Chondrocyte (in vitro differentiated cells): ENCODE results near the gene HHLA2. TPM values are rescaled to one million over a fixed set of nuclear protein-coding genes. Genes with fewer than 3 reads are reported as not detected.
"Not testable (repeated sequence)": the region's sequence is repeated elsewhere in the genome, so short reads cannot be mapped to it uniquely, and the experiment has no call there.

ENCODE experiments used
- DNase-seq: peaks from one replicate; pipeline ENCODE4 v3.0.0; 2021; ENCODE audit warnings: mixed read lengths, low spot score
- H3K27ac Mint-ChIP-seq: one replicate; pipeline ENCODE4 v1.8.0; 2021; ENCODE audit warnings: mild to moderate bottlenecking, moderate library complexity, mixed read lengths; ENCODE audit not compliant: unreplicated experiment
- H3K27me3 Mint-ChIP-seq: 2 replicates; pipeline ENCODE4 v1.8.0; 2021; ENCODE audit warnings: low read depth, mixed read lengths
- H3K36me3 Mint-ChIP-seq: 2 replicates; pipeline ENCODE4 v1.8.0; 2021; ENCODE audit warnings: low read depth, mixed read lengths
- H3K4me1 Mint-ChIP-seq: 2 replicates; pipeline ENCODE4 v1.8.0; 2021; ENCODE audit warnings: low read depth, mild to moderate bottlenecking, mixed read lengths
- H3K4me3 Mint-ChIP-seq: one replicate; pipeline ENCODE4 v1.8.0; 2021; ENCODE audit warnings: mild to moderate bottlenecking, moderate library complexity, mixed read lengths; ENCODE audit not compliant: unreplicated experiment
- H3K9me3 Mint-ChIP-seq: 2 replicates; pipeline ENCODE4 v1.8.0; 2021; ENCODE audit warnings: low read depth, mixed read lengths
- long read RNA-seq: library from polyadenylated mRNA; stranded (forward); transcript quantifications from one replicate; pipeline ENCODE4 v2.0.0, GENCODE V29; 2021
- total RNA-seq: library from RNA; stranded (reverse); gene quantifications from 3 replicates; pipeline ENCODE4 v1.2.1, GENCODE V29; 2021
- TF ChIP-seq, protein P1 (sequence below): fragments of 200-600 bp; sonication (generic); IDR thresholded peaks from 2 replicates; pipeline ENCODE4 v1.5.0; 2021; ENCODE audit warnings: antibody characterized with exemption, mild to moderate bottlenecking, moderate library complexity

HHLA2 gene
- not detected in 3 replicates for total RNA-seq
- long read RNA-seq, result 0 reads

GRCh38 chr3:108296239-108296638 lies at the start of gene HHLA2:
TSS of gene HHLA2 (plus strand) at chr3:108296548. CDS start at chr3:108351814, 55,266 bp downstream.
- Mint-ChIP-seq H3K27me3 (peaks cover 2% of the 10 kb centered on the region), H3K4me3 (no peak within 1 kb of the TSS), H3K27ac (no peak within 1 kb of the TSS), H3K36me3 (no peaks in the 10 kb centered on the region), H3K4me1 (peaks cover 7% of the 10 kb centered on the region), H3K9me3 (peaks cover 7% of the 10 kb centered on the region)
- TF ChIP-seq, protein P1, sequence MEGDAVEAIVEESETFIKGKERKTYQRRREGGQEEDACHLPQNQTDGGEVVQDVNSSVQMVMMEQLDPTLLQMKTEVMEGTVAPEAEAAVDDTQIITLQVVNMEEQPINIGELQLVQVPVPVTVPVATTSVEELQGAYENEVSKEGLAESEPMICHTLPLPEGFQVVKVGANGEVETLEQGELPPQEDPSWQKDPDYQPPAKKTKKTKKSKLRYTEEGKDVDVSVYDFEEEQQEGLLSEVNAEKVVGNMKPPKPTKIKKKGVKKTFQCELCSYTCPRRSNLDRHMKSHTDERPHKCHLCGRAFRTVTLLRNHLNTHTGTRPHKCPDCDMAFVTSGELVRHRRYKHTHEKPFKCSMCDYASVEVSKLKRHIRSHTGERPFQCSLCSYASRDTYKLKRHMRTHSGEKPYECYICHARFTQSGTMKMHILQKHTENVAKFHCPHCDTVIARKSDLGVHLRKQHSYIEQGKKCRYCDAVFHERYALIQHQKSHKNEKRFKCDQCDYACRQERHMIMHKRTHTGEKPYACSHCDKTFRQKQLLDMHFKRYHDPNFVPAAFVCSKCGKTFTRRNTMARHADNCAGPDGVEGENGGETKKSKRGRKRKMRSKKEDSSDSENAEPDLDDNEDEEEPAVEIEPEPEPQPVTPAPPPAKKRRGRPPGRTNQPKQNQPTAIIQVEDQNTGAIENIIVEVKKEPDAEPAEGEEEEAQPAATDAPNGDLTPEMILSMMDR, result no peak
- DNase-seq, result no peak

GRCh38 chr3:108250626-108251025 lies 45.7 kb upstream of the HHLA2 start:
- no peak overlapping the region for H3K27ac Mint-ChIP-seq

DNA sequence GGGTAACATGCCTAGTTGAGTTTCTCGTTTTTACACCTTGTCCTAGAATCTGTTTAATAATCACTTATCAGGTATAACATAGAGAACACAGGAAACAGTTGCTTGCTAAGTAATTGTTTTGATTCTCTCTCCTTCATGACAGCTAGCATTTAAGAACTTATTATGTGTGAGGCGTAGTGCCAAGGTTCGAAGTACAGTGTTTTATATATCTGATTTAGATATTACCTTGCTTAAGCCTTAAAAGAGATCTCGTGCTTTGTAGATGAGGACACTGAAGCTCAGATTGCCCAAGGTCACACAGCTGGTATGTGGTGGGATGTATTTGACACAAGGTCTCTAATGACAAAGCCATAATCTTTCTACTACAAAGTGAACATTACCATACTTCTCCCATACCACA lies 45.1 kb upstream of the HHLA2 start:
- TF ChIP-seq, protein P1, result no peak
- no peak for DNase-seq
- Mint-ChIP-seq H3K27me3 (no peaks in the 10 kb centered on the region), H3K4me1 (peaks cover 11% of the 10 kb centered on the region), H3K27ac (no peak overlapping the region), H3K4me3 (no peak overlapping the region), H3K9me3 (no peaks in the 10 kb centered on the region), H3K36me3 (no peaks in the 10 kb centered on the region)

More at GRCh38 chr3:108250626-108251025, 45.7 kb upstream of the HHLA2 start:
- Mint-ChIP-seq H3K27me3 (no peaks in the 10 kb centered on the region), H3K9me3 (no peaks in the 10 kb centered on the region), H3K36me3 (no peaks in the 10 kb centered on the region), H3K4me1 (peaks cover 12% of the 10 kb centered on the region), H3K4me3 (no peak overlapping the region)
- DNase-seq, result no peak
- TF ChIP-seq, protein P1, result no peak

DNA sequence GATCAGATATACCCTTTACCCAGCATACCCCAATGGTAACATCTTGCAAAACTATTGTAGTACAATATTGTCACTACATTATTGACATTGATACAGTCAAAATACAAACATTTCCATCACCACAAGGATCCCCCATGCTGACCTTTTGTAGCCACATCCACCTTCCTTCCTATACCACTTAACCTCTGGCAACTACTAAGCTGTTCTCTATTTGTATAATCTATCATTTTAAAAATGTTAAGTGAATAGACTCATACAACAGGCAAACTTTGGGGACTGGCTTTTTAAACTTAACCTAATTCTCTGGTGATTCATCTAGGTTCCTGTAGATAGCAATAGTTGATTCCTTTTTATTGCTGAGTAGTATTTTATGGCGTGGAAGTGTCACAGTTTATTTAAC lies 44.5 kb upstream of the HHLA2 start:
- Mint-ChIP-seq H3K36me3 (no peaks in the 10 kb centered on the region), H3K4me3 (no peak overlapping the region), H3K9me3 (no peaks in the 10 kb centered on the region), H3K27ac (no peak overlapping the region), H3K4me1 (peaks cover 6% of the 10 kb centered on the region), H3K27me3 (no peaks in the 10 kb centered on the region)
- TF ChIP-seq, protein P1, result no peak
- DNase-seq, result no peak

GRCh38 chr3:108255131-108255530 lies 41.2 kb upstream of the HHLA2 start:
- no peaks in the 10 kb centered on the region for H3K36me3 Mint-ChIP-seq
- TF ChIP-seq, protein P1, result no peak
- no peak for DNase-seq
- H3K9me3 Mint-ChIP-seq, result no peaks in the 10 kb centered on the region
- no peaks in the 10 kb centered on the region for H3K27me3 Mint-ChIP-seq
- H3K4me3 Mint-ChIP-seq, result no peak overlapping the region
- no peaks in the 10 kb centered on the region for H3K4me1 Mint-ChIP-seq
- H3K27ac Mint-ChIP-seq, result no peak overlapping the region

DNA sequence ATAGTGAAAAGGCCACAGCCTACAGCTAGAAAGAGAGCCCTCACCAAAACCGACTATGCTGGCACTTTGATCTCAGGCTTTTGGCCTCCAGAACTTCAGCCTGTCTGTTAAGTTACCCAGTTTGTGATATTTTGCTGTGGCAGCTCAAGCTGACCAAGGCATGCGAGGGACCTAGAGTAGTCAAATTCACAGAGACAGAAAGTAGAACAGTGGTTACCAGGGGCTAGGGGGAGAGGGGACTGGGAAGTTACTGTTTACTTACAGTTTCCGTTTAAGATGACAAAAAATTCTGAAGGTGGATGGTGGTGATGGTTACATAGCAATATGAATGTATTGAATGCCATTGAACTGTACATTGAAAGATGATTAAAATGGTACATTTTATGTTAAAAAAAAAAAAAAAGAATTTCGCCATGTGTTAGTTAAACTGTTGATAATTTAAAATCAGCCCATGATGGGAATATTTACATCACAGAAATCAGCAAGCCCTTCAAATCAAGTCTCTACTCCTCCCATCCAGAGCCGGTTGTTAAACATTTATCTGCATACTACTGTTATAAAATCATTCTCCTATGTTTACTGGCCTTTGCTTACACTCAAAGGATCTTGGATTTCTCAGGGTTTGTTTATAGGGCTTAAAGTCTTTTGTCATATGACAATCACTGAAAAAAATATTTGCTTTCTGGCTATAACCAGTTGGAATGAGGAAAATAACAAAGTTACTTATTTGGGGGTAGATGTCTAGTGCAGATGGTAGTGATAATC lies 31.6 kb upstream of the HHLA2 start:
- not testable (repeated sequence) for H3K4me1 Mint-ChIP-seq, H3K27me3 Mint-ChIP-seq, H3K9me3 Mint-ChIP-seq, DNase-seq, H3K4me3 Mint-ChIP-seq, H3K27ac Mint-ChIP-seq, H3K36me3 Mint-ChIP-seq

GRCh38 chr3:108268235-108268634 lies 28.1 kb upstream of the HHLA2 start:
- DNase-seq, H3K9me3 Mint-ChIP-seq, H3K4me3 Mint-ChIP-seq, H3K27ac Mint-ChIP-seq, H3K27me3 Mint-ChIP-seq, H3K36me3 Mint-ChIP-seq, H3K4me1 Mint-ChIP-seq: not testable (repeated sequence)
